SK-N-SH (cell line): ENCODE results near the gene SYCN.

Experiments used
- GATA2 ChIP-seq: sonication (generic); formaldehyde crosslinking; IDR thresholded peaks from 2 replicates; pipeline ENCODE4 v1.5.0; 2020; ENCODE audit warnings: mild to moderate bottlenecking, missing genetic modification reagents
- MEF2A ChIP-seq: IDR thresholded peaks from 2 replicates; pipeline ENCODE4 v1.4.0; 2012; ENCODE audit warnings: low read depth, borderline replicate concordance
- POLR2AphosphoS5 ChIP-seq: IDR thresholded peaks from 2 replicates; pipeline ENCODE4 v1.6.1; 2012; ENCODE audit warnings: low read depth, low read length
- TCF12 ChIP-seq: IDR thresholded peaks from 2 replicates; pipeline ENCODE4 v1.4.0; 2012
- TF ChIP-seq, protein P1 (sequence below): IDR thresholded peaks from 2 replicates; pipeline ENCODE4 v1.4.0; 2012; ENCODE audit warnings: low read depth, borderline replicate concordance
- TF ChIP-seq, protein P2 (sequence below): IDR thresholded peaks from 2 replicates; pipeline ENCODE4 v1.4.0; 2012; ENCODE audit warnings: low read depth, borderline replicate concordance
- TF ChIP-seq, protein P3 (sequence below): fragments of 200-600 bp; sonication (generic); IDR thresholded peaks from 2 replicates; pipeline ENCODE4 v1.6.1; 2017; ENCODE audit warnings: antibody characterized with exemption, mild to moderate bottlenecking, moderate library complexity
- TF ChIP-seq, protein P4 (sequence below): IDR thresholded peaks from 2 replicates; pipeline ENCODE4 v1.4.0; 2012; ENCODE audit warnings: low read depth

DNA sequence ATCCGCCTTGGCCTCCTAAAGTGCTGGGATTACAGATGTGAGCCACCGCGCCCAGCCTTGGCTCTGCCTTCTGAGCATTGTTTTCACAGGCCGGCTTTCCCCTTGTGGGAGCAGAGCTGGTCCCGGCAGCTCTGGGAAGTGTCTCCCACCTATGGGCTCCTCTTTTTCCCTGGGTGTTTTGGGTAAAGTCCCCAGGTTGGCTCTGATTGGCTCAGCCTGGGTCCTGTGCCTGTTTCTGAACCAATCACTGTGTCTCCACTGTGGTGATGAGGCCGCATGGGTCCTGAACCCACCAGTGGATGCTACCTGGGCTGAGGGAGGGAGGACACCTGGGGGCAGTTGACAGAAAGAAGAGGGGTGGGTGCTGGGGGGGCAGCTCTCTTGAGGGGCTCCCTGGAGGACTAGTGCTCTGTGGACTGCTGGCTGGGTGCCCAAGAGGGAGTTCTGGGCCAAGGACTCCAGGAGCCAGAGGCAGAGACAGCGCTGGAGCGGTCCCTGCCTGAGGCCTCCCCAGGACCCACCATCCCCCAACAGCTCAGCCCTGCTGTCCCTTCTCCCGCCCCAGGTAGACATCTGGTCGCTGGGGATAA is 26.9 kb downstream of the SYCN start:
- TF ChIP-seq, protein P1, sequence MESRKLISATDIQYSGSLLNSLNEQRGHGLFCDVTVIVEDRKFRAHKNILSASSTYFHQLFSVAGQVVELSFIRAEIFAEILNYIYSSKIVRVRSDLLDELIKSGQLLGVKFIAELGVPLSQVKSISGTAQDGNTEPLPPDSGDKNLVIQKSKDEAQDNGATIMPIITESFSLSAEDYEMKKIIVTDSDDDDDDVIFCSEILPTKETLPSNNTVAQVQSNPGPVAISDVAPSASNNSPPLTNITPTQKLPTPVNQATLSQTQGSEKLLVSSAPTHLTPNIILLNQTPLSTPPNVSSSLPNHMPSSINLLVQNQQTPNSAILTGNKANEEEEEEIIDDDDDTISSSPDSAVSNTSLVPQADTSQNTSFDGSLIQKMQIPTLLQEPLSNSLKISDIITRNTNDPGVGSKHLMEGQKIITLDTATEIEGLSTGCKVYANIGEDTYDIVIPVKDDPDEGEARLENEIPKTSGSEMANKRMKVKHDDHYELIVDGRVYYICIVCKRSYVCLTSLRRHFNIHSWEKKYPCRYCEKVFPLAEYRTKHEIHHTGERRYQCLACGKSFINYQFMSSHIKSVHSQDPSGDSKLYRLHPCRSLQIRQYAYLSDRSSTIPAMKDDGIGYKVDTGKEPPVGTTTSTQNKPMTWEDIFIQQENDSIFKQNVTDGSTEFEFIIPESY: no peak
- TF ChIP-seq, protein P2, sequence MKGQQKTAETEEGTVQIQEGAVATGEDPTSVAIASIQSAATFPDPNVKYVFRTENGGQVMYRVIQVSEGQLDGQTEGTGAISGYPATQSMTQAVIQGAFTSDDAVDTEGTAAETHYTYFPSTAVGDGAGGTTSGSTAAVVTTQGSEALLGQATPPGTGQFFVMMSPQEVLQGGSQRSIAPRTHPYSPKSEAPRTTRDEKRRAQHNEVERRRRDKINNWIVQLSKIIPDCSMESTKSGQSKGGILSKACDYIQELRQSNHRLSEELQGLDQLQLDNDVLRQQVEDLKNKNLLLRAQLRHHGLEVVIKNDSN: no peak
- no peak for TF ChIP-seq MEF2A
- TF ChIP-seq, protein P3, sequence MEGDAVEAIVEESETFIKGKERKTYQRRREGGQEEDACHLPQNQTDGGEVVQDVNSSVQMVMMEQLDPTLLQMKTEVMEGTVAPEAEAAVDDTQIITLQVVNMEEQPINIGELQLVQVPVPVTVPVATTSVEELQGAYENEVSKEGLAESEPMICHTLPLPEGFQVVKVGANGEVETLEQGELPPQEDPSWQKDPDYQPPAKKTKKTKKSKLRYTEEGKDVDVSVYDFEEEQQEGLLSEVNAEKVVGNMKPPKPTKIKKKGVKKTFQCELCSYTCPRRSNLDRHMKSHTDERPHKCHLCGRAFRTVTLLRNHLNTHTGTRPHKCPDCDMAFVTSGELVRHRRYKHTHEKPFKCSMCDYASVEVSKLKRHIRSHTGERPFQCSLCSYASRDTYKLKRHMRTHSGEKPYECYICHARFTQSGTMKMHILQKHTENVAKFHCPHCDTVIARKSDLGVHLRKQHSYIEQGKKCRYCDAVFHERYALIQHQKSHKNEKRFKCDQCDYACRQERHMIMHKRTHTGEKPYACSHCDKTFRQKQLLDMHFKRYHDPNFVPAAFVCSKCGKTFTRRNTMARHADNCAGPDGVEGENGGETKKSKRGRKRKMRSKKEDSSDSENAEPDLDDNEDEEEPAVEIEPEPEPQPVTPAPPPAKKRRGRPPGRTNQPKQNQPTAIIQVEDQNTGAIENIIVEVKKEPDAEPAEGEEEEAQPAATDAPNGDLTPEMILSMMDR: no peak
- TF ChIP-seq, protein P4, sequence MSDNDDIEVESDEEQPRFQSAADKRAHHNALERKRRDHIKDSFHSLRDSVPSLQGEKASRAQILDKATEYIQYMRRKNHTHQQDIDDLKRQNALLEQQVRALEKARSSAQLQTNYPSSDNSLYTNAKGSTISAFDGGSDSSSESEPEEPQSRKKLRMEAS: no peak
- TF ChIP-seq TCF12: no peak
- no peak for TF ChIP-seq GATA2 (CRISPR knock-in tag)
- no peak for TF ChIP-seq POLR2AphosphoS5
